SK-N-MC (cell line): Measurements from ENCODE around the gene MBD3L5.
"Not testable (repeated sequence)": the region's sequence is repeated elsewhere in the genome, so short reads cannot be mapped to it uniquely, and the experiment has no call there.

Source experiments
- DNase-seq: peaks from one replicate; pipeline ENCODE4 v3.0.0-alpha.2; 2011; ENCODE audit warnings: low read depth, low spot score
- H3K27ac ChIP-seq: fragments of 200-600 bp; sonication (generic); 2 replicates; pipeline ENCODE4 v1.5.1; 2016; ENCODE audit warnings: mixed run types
- H3K36me3 ChIP-seq: fragments of 200-600 bp; sonication (generic); 2 replicates; pipeline ENCODE4 v1.6.1; 2017; ENCODE audit warnings: antibody characterized with exemption, low read length, mixed read lengths; ENCODE audit not compliant: insufficient read depth
- H3K4me3 ChIP-seq: fragments of 200-600 bp; sonication (generic); 2 replicates; pipeline ENCODE4 v1.5.1; 2016
- H3K9ac ChIP-seq: fragments of 200-600 bp; sonication (generic); 2 replicates; pipeline ENCODE4 v1.8.0; 2017; ENCODE audit warnings: mixed run types, mixed read lengths; ENCODE audit not compliant: insufficient read length
- H3K9me3 ChIP-seq: fragments of 200-600 bp; sonication (generic); 2 replicates; pipeline ENCODE4 v1.6.1; 2017; ENCODE audit warnings: low read depth, mild to moderate bottlenecking, antibody characterized with exemption, low read length, moderate library complexity, mixed read lengths
- EZH2 ChIP-seq: fragments of 200-600 bp; sonication (generic); IDR thresholded peaks from one replicate; pipeline ENCODE4 v1.6.1; 2017; ENCODE audit warnings: antibody characterized with exemption
- FOXP2 ChIP-seq: optimal IDR thresholded peaks from 2 replicates; pipeline ENCODE3; 2011; ENCODE audit warnings: mild to moderate bottlenecking, moderate library complexity; ENCODE audit not compliant: insufficient read depth; ENCODE audit errors: extremely low read length, control extremely low read depth
- POLR2AphosphoS5 ChIP-seq: IDR thresholded peaks from 2 replicates; pipeline ENCODE4 v1.6.1; 2012; ENCODE audit warnings: mild to moderate bottlenecking, low read depth, low read length, borderline replicate concordance

Gene MBD3L5

DNA sequence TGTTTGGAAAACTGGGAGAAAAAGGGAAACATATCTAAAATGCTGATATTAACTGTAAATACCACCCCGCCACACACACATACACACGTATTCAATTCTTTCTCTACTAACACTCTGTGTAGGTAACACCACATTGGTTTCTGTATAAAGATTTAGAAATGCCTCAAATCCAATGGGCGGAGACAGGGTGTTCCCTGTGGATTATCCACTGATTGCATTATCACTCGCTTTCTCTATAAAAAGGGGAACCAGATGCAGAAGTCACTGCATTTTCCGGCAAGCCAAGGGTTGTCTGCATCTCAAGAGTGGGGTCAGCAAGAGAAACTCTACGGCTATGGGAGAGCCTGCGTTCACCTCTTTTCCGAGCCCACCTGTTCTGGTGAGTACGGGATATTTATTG lies at the start of gene MBD3L5:
TSS of gene MBD3L5 (plus strand) at position 301 of the 400 bp plus-strand sequence. CDS start at position 335, 34 bp downstream.
- not testable (repeated sequence) for H3K9me3 ChIP-seq, H3K4me3 ChIP-seq, H3K27ac ChIP-seq, H3K9ac ChIP-seq, DNase-seq, H3K36me3 ChIP-seq

DNA sequence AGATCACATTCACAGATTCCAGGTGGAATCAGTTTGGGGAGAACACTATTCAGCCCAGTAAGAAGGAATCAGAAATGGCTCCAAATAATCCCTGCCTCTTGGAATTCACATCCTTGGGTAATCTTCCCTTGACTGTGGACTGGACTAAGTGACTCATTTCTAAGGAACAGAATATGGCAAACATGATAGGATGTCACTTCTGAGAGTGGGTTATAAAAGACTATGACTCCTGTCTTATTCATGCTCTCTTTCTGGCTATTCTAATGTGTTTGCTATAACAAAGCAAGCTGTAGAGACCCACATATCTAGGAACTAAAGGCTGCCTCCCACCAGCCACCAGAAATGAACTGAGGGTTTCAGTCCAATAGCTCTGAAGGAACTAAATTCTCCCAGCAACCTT lies 46.9 kb upstream of the MBD3L5 start:
- Histone ChIP-seq H3K9ac (no peak overlapping the region), H3K27ac (no peak overlapping the region), H3K9me3 (no peaks in the 10 kb centered on the region), H3K4me3 (no peak overlapping the region), H3K36me3 (no peaks in the 10 kb centered on the region)
- no peak for DNase-seq
- TF ChIP-seq EZH2 = no peak
- no peak for TF ChIP-seq FOXP2
- TF ChIP-seq POLR2AphosphoS5 = no peak

DNA sequence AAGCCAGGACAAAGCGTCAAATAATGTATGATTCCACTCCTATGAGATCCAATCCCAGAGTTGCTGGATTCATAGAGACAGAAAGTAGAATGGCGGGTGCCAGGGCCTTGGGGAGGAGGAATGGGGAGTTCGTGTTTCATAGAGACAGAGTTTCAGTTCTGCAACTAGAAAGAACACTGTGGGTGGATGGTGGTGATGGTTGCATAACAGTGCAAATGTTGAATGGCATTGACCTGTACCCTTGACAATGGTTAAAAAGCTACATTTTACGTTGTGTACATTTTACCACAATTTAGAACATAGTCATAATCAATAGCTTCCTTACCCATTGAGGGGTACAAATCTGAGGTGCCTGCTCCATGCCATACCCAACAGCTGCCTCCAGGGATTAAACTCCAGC lies 42.5 kb upstream of the MBD3L5 start:
- TF ChIP-seq FOXP2 = no peak
- no peak for TF ChIP-seq POLR2AphosphoS5
- no peak for TF ChIP-seq EZH2
- H3K9me3 ChIP-seq = no peaks in the 10 kb centered on the region
- no peak for DNase-seq
- no peak overlapping the region for H3K9ac ChIP-seq
- H3K4me3 ChIP-seq = no peak overlapping the region
- no peak overlapping the region for H3K27ac ChIP-seq
- no peaks in the 10 kb centered on the region for H3K36me3 ChIP-seq

DNA sequence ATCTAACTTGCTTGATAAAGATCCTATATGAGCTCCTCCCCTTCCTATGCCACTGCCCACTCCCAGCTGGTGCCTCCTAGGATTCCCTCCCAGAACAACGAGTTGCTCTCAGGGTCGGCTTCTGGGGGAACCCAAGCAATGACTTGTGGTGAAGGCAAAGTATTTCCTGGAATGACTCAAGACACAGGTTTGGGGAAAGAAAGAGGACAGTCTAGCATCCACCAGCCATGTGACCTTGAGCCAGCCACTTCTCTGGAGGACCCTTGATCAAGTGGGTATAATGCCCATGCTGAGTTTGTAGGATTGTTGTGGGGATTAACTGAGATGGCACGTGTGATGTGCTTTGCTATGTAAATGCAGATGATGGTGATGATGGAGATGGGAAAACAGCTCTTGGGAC lies 42.1 kb upstream of the MBD3L5 start:
- TF ChIP-seq FOXP2 (no peak), EZH2 (no peak), POLR2AphosphoS5 (no peak)
- Histone ChIP-seq H3K9ac (no peak overlapping the region), H3K27ac (no peak overlapping the region), H3K4me3 (no peak overlapping the region), H3K9me3 (no peaks in the 10 kb centered on the region), H3K36me3 (no peaks in the 10 kb centered on the region)
- no peak for DNase-seq

DNA sequence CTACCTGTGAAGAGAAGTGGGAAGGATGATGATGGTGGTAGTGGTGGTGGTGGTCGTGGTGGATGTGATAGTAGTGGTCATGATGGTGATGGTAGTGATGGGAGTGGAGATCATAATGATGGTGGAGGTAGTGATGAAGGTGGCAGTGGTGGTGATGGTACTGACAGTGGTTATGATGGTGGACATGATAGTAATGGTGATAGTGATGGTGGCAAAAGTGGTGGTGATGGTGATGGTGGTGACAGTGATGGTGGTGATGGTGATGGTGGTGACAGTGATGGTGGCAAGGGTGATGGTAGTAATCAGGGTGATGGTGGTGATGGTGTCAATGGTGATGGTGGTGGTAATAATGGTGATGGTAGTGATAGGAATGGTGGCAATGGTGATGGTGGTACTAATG lies 35.3 kb upstream of the MBD3L5 start:
- TF ChIP-seq POLR2AphosphoS5 (no peak), EZH2 (no peak), FOXP2 (no peak)
- H3K9ac ChIP-seq = no peak overlapping the region
- H3K9me3 ChIP-seq = no peaks in the 10 kb centered on the region
- H3K27ac ChIP-seq = no peak overlapping the region
- DNase-seq = no peak
- H3K36me3 ChIP-seq = no peaks in the 10 kb centered on the region
- no peak overlapping the region for H3K4me3 ChIP-seq

DNA sequence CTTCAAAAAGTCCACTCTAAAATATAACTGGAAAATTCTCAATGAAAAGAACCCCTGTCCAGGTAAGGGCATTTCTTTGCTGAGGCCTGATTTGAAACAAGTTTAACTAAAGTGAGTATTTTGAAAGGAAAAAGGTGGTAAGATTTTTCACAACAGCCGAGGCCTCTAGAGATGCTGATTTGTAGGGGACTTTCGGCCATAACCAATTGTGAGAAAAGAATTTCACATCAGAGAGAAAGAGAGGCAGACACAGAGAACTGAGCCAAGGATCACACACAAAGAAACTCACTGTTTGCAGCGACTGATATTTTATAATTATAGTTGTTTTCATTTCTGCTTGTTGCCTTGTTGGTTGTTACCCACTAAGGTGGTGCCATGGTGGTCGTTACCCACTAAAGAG lies 33.6 kb upstream of the MBD3L5 start:
- no peaks in the 10 kb centered on the region for H3K36me3 ChIP-seq
- no peak for DNase-seq
- H3K9me3 ChIP-seq = no peaks in the 10 kb centered on the region
- TF ChIP-seq FOXP2 = no peak
- TF ChIP-seq EZH2 = no peak
- TF ChIP-seq POLR2AphosphoS5 = no peak
- H3K9ac ChIP-seq = no peak overlapping the region
- H3K4me3 ChIP-seq = no peak overlapping the region
- no peak overlapping the region for H3K27ac ChIP-seq

DNA sequence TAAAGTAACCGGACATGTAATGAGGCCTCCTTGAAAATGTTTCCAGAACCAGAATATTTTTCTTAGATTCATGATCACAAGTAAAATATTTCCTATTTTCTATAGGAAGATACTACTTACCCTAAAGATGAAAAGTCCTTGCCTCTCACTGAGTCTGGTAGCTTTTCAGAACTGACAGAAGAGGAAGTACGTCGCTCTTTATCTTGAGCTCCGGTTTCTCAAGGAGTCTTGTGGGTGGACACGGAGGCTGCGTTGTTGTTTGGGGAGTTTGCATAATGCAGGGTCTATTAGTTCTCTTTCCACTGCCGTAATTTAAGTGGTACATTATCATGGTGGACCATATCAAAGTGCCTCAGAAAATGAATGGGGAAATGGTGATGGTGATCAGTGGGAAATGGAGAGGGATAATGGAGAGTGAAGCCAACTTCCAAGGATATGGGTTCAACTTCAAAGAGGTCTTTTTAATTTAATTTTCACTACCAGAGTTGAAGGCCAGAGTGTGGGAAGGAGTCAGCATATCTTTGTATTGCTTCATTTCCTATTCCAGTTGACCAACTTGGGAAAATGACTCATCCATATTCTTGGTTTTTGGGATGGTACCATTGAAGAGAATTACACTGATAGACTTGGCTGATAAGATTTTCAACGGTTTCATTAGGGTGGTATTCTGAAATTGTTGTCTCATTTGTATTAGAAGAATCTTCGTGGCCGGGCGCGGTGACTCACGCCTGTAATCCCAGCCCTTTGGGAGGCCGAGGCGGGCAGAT lies 32.5 kb upstream of the MBD3L5 start:
- Histone ChIP-seq H3K4me3 (no peak overlapping the region), H3K27ac (no peak overlapping the region), H3K36me3 (no peaks in the 10 kb centered on the region), H3K9me3 (no peaks in the 10 kb centered on the region), H3K9ac (no peak overlapping the region)
- no peak for DNase-seq
- no peak for TF ChIP-seq POLR2AphosphoS5
- no peak for TF ChIP-seq EZH2
- no peak for TF ChIP-seq FOXP2

DNA sequence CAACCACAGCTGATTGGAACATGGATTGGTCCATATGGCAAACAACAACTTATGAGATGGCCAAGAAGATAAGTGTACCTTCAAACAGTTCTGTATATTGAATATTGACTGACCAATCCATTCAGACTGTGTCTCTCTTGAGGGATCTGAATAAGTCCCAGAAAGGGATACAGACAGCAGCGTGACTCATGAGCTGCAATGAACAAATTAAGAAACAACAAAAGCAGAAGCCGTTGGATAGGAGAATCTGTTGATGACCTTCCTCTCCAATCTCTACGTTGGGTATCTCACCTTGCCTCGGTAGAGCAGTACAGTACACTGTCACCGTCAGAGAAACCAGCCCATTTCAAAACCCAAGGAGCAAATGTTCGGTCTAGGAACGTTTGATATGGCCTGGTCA lies 30.4 kb upstream of the MBD3L5 start:
- Histone ChIP-seq H3K4me3 (no peak overlapping the region), H3K9ac (no peak overlapping the region), H3K9me3 (no peaks in the 10 kb centered on the region), H3K27ac (no peak overlapping the region), H3K36me3 (no peaks in the 10 kb centered on the region)
- no peak for DNase-seq
- TF ChIP-seq EZH2 (no peak), FOXP2 (no peak), POLR2AphosphoS5 (no peak)

DNA sequence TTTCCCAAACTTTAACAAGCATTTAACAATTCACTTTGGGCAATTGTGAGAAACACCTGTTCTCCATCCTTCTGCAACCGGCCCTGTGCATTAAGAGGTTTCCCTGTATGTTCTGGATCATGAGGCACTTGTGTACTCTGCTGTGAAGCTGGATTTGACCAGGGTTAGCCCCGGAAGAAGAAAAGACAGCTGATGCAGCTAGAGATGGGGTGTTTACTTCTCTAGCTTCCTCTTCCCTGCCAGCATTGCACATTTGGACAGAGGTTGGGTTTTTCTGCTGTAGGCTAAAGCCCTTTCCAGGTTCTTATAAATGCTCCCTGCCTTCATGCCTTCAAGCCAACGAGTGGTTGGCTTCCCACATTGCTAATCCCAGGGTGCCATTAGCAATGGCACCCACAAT lies 30.0 kb upstream of the MBD3L5 start:
- H3K27ac ChIP-seq = no peak overlapping the region
- H3K36me3 ChIP-seq = no peaks in the 10 kb centered on the region
- DNase-seq = no peak
- TF ChIP-seq EZH2 (no peak), POLR2AphosphoS5 (no peak), FOXP2 (no peak)
- no peak overlapping the region for H3K9ac ChIP-seq
- no peaks in the 10 kb centered on the region for H3K9me3 ChIP-seq
- H3K4me3 ChIP-seq = no peak overlapping the region
